WTC11 (cell line): ENCODE measurements around the gene ASTN2. TPM values are rescaled to one million over a fixed set of nuclear protein-coding genes. Genes with fewer than 3 reads are reported as not detected.
A peak's percentile ranks its signal among the peaks of the same experiment; 100 is the strongest.

ENCODE experiments used
- ATAC-seq: fragments of 200-7000 bp; cut with Tn5 transposase; 2 replicates; pipeline ENCODE4 v1.10.0; 2021; ENCODE audit warnings: mild to moderate bottlenecking, moderate library complexity
- CTCF ChIA-PET: fragments of 300-600 bp; sonication (Branson Sonifier 250); formaldehyde crosslinking; loops from one replicate; lab custom pipeline; 2021; ENCODE audit warnings: antibody characterized with exemption; lab: Charles Lee
- POLR2A ChIA-PET: fragments of 350-600 bp; sonication (Branson Sonifier 250); formaldehyde crosslinking; loops from one replicate; lab custom pipeline; 2021; ENCODE audit warnings: antibody characterized with exemption; lab: Charles Lee
- DNase-seq: peaks from one replicate; pipeline ENCODE4 v3.0.0; 2021; ENCODE audit warnings: low spot score
- H3K27ac Mint-ChIP-seq: 2 replicates; pipeline ENCODE4 v1.8.0; 2021; ENCODE audit warnings: mixed read lengths
- H3K27me3 Mint-ChIP-seq: 2 replicates; pipeline ENCODE4 v1.8.0; 2021; ENCODE audit warnings: low read depth, mild to moderate bottlenecking, moderate library complexity, mixed read lengths
- H3K36me3 Mint-ChIP-seq: 2 replicates; pipeline ENCODE4 v1.8.0; 2021; ENCODE audit warnings: mixed read lengths
- H3K4me1 Mint-ChIP-seq: 2 replicates; pipeline ENCODE4 v1.8.0; 2022; ENCODE audit warnings: mixed read lengths
- H3K4me3 Mint-ChIP-seq: 2 replicates; pipeline ENCODE4 v1.8.0; 2021; ENCODE audit warnings: mild to moderate bottlenecking, moderate library complexity, mixed read lengths
- H3K9me3 Mint-ChIP-seq: 2 replicates; pipeline ENCODE4 v1.8.0; 2021; ENCODE audit warnings: mixed read lengths
- AFF4 ChIP-seq: sonication (generic); formaldehyde crosslinking; IDR thresholded peaks from 2 replicates; pipeline ENCODE4 v1.8.1; 2023; ENCODE audit warnings: mild to moderate bottlenecking, missing genetic modification reagents, borderline replicate concordance
- ATF2 ChIP-seq: sonication (generic); formaldehyde crosslinking; IDR thresholded peaks from 2 replicates; pipeline ENCODE4 v1.8.1; 2022; ENCODE audit warnings: low read depth, missing genetic modification reagents, borderline replicate concordance
- CBFB ChIP-seq: sonication (generic); formaldehyde crosslinking; IDR thresholded peaks from 2 replicates; pipeline ENCODE4 v1.8.1; 2022; ENCODE audit warnings: mild to moderate bottlenecking, low read depth, missing genetic modification reagents
- CTCF ChIP-seq: fragments of 200-600 bp; IDR thresholded peaks from 2 replicates; pipeline ENCODE4 v1.8.0; 2022; ENCODE audit warnings: antibody characterized with exemption
- E2F1 ChIP-seq: sonication (generic); formaldehyde crosslinking; IDR thresholded peaks from 2 replicates; pipeline ENCODE4 v1.8.0; 2022; ENCODE audit warnings: mild to moderate bottlenecking, missing genetic modification reagents
- E2F5 ChIP-seq: sonication (generic); formaldehyde crosslinking; IDR thresholded peaks from 2 replicates; pipeline ENCODE4 v1.8.1; 2022; ENCODE audit warnings: mild to moderate bottlenecking, moderate library complexity, missing genetic modification reagents
- ELF4 ChIP-seq: sonication (generic); formaldehyde crosslinking; IDR thresholded peaks from 2 replicates; pipeline ENCODE4 v1.8.1; 2022; ENCODE audit warnings: low read depth, mild to moderate bottlenecking, moderate library complexity, missing genetic modification reagents
- ETV6 ChIP-seq: sonication (generic); formaldehyde crosslinking; IDR thresholded peaks from 2 replicates; pipeline ENCODE4 v1.8.1; 2022; ENCODE audit warnings: mild to moderate bottlenecking, missing genetic modification reagents
- FOXJ3 ChIP-seq: sonication (generic); formaldehyde crosslinking; IDR thresholded peaks from 2 replicates; pipeline ENCODE4 v1.9.0; 2021; ENCODE audit warnings: missing genetic modification reagents, mild to moderate bottlenecking, borderline replicate concordance
- FOXK1 ChIP-seq: sonication (generic); formaldehyde crosslinking; IDR thresholded peaks from 2 replicates; pipeline ENCODE4 v1.8.0; 2022; ENCODE audit warnings: mild to moderate bottlenecking, moderate library complexity, missing genetic modification reagents
- FOXP1 ChIP-seq: sonication (generic); formaldehyde crosslinking; IDR thresholded peaks from 2 replicates; pipeline ENCODE4 v1.8.0; 2022; ENCODE audit warnings: missing genetic modification reagents, mild to moderate bottlenecking, moderate library complexity, borderline replicate concordance
- GTF2I ChIP-seq: fragments of 250-450 bp; sonication (Bioruptor Pico); conservative IDR thresholded peaks from 2 replicates; pipeline ENCODE4 v1.4.0; 2021; ENCODE audit warnings: mild to moderate bottlenecking
- JUN ChIP-seq: sonication (generic); formaldehyde crosslinking; IDR thresholded peaks from 2 replicates; pipeline ENCODE4 v1.8.0; 2023; ENCODE audit warnings: mild to moderate bottlenecking, missing genetic modification reagents
- NFE2L1 ChIP-seq: sonication (generic); formaldehyde crosslinking; IDR thresholded peaks from 2 replicates; pipeline ENCODE4 v1.8.1; 2023; ENCODE audit warnings: missing genetic modification reagents
- NR3C1 ChIP-seq: sonication (generic); formaldehyde crosslinking; conservative IDR thresholded peaks from 2 replicates; pipeline ENCODE4 v1.8.1; 2023; ENCODE audit warnings: low read depth, mild to moderate bottlenecking, missing genetic modification reagents
- PRRX2 ChIP-seq: fragments of 250-450 bp; sonication (Bioruptor Pico); IDR thresholded peaks from 2 replicates; pipeline ENCODE4 v1.8.0; 2021; ENCODE audit warnings: mild to moderate bottlenecking
- RELA ChIP-seq: sonication (generic); formaldehyde crosslinking; IDR thresholded peaks from 2 replicates; pipeline ENCODE4 v1.8.1; 2022; ENCODE audit warnings: missing genetic modification reagents, mild to moderate bottlenecking, borderline replicate concordance
- RORB ChIP-seq: fragments of 250-450 bp; sonication (Bioruptor Pico); IDR thresholded peaks from 2 replicates; pipeline ENCODE4 v1.9.0; 2021; ENCODE audit warnings: mild to moderate bottlenecking
- SMAD4 ChIP-seq: sonication (generic); formaldehyde crosslinking; IDR thresholded peaks from 2 replicates; pipeline ENCODE4 v1.8.0; 2022; ENCODE audit warnings: mild to moderate bottlenecking, missing genetic modification reagents
- ZBTB43 ChIP-seq: sonication (generic); formaldehyde crosslinking; IDR thresholded peaks from 2 replicates; pipeline ENCODE4 v1.8.1; 2023; ENCODE audit warnings: mild to moderate bottlenecking, missing genetic modification reagents
- ZMAT4 ChIP-seq: fragments of 250-450 bp; sonication (Bioruptor Pico); IDR thresholded peaks from 2 replicates; pipeline ENCODE4 v1.9.0; 2021; ENCODE audit warnings: mild to moderate bottlenecking
- ZNF423 ChIP-seq: fragments of 250-450 bp; sonication (Bioruptor Pico); IDR thresholded peaks from 2 replicates; pipeline ENCODE4 v2.1.2; 2022; ENCODE audit warnings: mild to moderate bottlenecking, moderate library complexity
- ZNF512 ChIP-seq: sonication (generic); formaldehyde crosslinking; IDR thresholded peaks from 2 replicates; pipeline ENCODE4 v1.8.1; 2022; ENCODE audit warnings: missing genetic modification reagents, borderline replicate concordance
- ZNF671 ChIP-seq: fragments of 250-450 bp; sonication (Bioruptor Pico); IDR thresholded peaks from 2 replicates; pipeline ENCODE4 v1.8.0; 2021; ENCODE audit warnings: mild to moderate bottlenecking
- total RNA-seq: library from RNA; stranded (reverse); gene quantifications from 3 replicates; pipeline ENCODE4 v1.2.3, GENCODE V29; 2021

ASTN2 gene
- total RNA-seq, 1 experiment from 2014 or later, result 16.2 TPM

- peaks cover 25% of the 10 kb centered on the region for H3K27me3 Mint-ChIP-seq
- peaks cover 14% of the 10 kb centered on the region for H3K4me1 Mint-ChIP-seq
- no peak overlapping the region for H3K4me3 Mint-ChIP-seq
- CTCF ChIA-PET, result interaction anchor here (1.4 to 1.6 kb wide), 2 partner anchors 10 to 11 kb away, joined by 3 to 5 read pairs; no protein-coding TSS in a partner anchor
- no peak for DNase-seq
- H3K36me3 Mint-ChIP-seq, result no peaks in the 10 kb centered on the region
- no peaks in the 10 kb centered on the region for H3K9me3 Mint-ChIP-seq
- H3K27ac Mint-ChIP-seq, result no peak overlapping the region
- no peak for TF ChIP-seq FOXP1 (CRISPR knock-in tag)
- no peak for TF ChIP-seq ZMAT4
- TF ChIP-seq PRRX2 (CRISPR knock-in tag), result no peak
- no peak for TF ChIP-seq NR3C1 (CRISPR knock-in tag)
- TF ChIP-seq ZNF671 (CRISPR knock-in tag), result no peak
- TF ChIP-seq SMAD4 (CRISPR knock-in tag), result no peak
- no peak for TF ChIP-seq FOXK1 (CRISPR knock-in tag)
- no peak for TF ChIP-seq ETV6 (CRISPR knock-in tag)
- no peak for TF ChIP-seq RELA
- TF ChIP-seq ELF4 (CRISPR knock-in tag), result no peak
- no peak for TF ChIP-seq E2F1 (CRISPR knock-in tag)
- TF ChIP-seq NFE2L1, result no peak
- TF ChIP-seq CTCF, result no peak
- TF ChIP-seq CBFB, result no peak
- TF ChIP-seq E2F5 (CRISPR knock-in tag), result no peak
- TF ChIP-seq ATF2 (CRISPR knock-in tag), result no peak
- no peak for TF ChIP-seq GTF2I
- TF ChIP-seq, all 79 proteins: peak for 0
- no peak for ATAC-seq
- POLR2A ChIA-PET, result no interaction called here
These were observed 2.0 kb upstream of the ASTN2 start for GRCh38 chr9:117416856-117417255.

- no peak for DNase-seq
- peak; percentile 40 for ATAC-seq
- TF ChIP-seq ETV6 (CRISPR knock-in tag), result no peak
- 0 out of 2 replicates have a peak, but pooled peaks have one; percentile 37 for TF ChIP-seq FOXJ3 (CRISPR knock-in tag)
- no peak for TF ChIP-seq ZNF512 (CRISPR knock-in tag)
- TF ChIP-seq JUN (CRISPR knock-in tag), result no peak
- TF ChIP-seq ZNF423 (CRISPR knock-in tag), result no peak
- TF ChIP-seq RORB, result no peak
- no peak for TF ChIP-seq ZBTB43
- TF ChIP-seq AFF4, result 0 out of 2 replicates have a peak, but pooled peaks have one; percentile 48
These were observed 579 bp upstream of the ASTN2 start for GRCh38 chr9:117415358-117415914.

More at GRCh38 chr9:117415358-117415914, 579 bp upstream of the ASTN2 start:
- H3K27ac Mint-ChIP-seq, result no peak overlapping the region
- ChIA-PET POLR2A (no interaction called here), CTCF (interaction anchor here (1.4 to 2.4 kb wide), 4 partner anchors 11 to 168 kb away, joined by 3 to 8 read pairs (median 4); no protein-coding TSS in a partner anchor)
- no peak overlapping the region for H3K4me3 Mint-ChIP-seq
- H3K36me3 Mint-ChIP-seq, result no peaks in the 10 kb centered on the region
- H3K4me1 Mint-ChIP-seq, result peaks cover 23% of the 10 kb centered on the region
- H3K9me3 Mint-ChIP-seq, result no peaks in the 10 kb centered on the region
- peaks cover 28% of the 10 kb centered on the region for H3K27me3 Mint-ChIP-seq
